ENCODE data around the gene RBFA. TPM values are rescaled to one million over a fixed set of nuclear protein-coding genes. Genes with fewer than 3 reads are reported as not detected.

RBFA gene
- total RNA-seq, 1 experiment from 2014 or later = 45.3 TPM

- Histone ChIP-seq H3K9me3 (ENCODE audit: control insufficient read depth in 1 of 2, insufficient read depth in 1 of 2, low read depth in 1 of 2, low read length in 2 of 2) (no peaks in the 10 kb centered on the region), H3K4me2 (ENCODE audit: low read length) (no peak overlapping the region), H3K9me2 (ENCODE audit: insufficient read depth) (no peaks in the 10 kb centered on the region), H3K27ac (ENCODE audit: low read depth, low read length) (no peak overlapping the region), H3K27me3 (ENCODE audit: insufficient read depth, low read length) (no peaks in the 10 kb centered on the region), H2AFZ (ENCODE audit: low read depth, low read length, poor library complexity, severe bottlenecking) (no peak overlapping the region), H3K9ac (ENCODE audit: low read length) (no peak overlapping the region), H3K4me1 (ENCODE audit: control insufficient read depth in 1 of 2, insufficient read depth in 2 of 2, low read length in 2 of 2) (no peaks in the 10 kb centered on the region), H3K4me3 (replicated peaks in 1 of 2; ENCODE audit: low read depth in 1 of 2, low read length in 2 of 2) (no peak overlapping the region), H4K20me1 (ENCODE audit: insufficient read depth) (no peaks in the 10 kb centered on the region), H3K36me3 (ENCODE audit: control insufficient read depth in 1 of 2, insufficient read depth in 2 of 2, low read length in 2 of 2) (peaks cover 13 to 41% of the 10 kb centered on the region in 2 experiments; a peak in 3 of 4 replicates), H3K79me2 (ENCODE audit: insufficient read depth, low read length) (peaks cover 17% of the 10 kb centered on the region)
- DNase-seq (ENCODE audit: low read depth, low spot score) (no peak), ATAC-seq (no peak)
- TF ChIP-seq ZFX (IDR thresholded peaks at IDR 0.05) (no peak), EGR1 (IDR thresholded peaks at IDR 0.05; ENCODE audit: low read depth) (no peak), EZH2 (IDR thresholded peaks at IDR 0.05) (no peak), RAD21 (IDR thresholded peaks at IDR 0.05; ENCODE audit: low read depth) (no peak), ELF1 (IDR thresholded peaks at IDR 0.05; ENCODE audit: borderline replicate concordance, low read depth) (no peak), ZBTB33 (IDR thresholded peaks at IDR 0.05; ENCODE audit: extremely low read depth, insufficient replicate concordance, low read length) (no peak), CEBPB (IDR thresholded peaks at IDR 0.05; ENCODE audit: low read depth) (no peak), CBX3 (IDR thresholded peaks at IDR 0.05; ENCODE audit: low read depth) (no peak), REST (IDR thresholded peaks at IDR 0.05; ENCODE audit: low read depth) (no peak), JUND (IDR thresholded peaks at IDR 0.05) (no peak), POLR2AphosphoS5 (IDR thresholded peaks at IDR 0.05; ENCODE audit: low read depth, low read length) (no peak), SIN3A (IDR thresholded peaks at IDR 0.05; ENCODE audit: low read depth) (no peak), SP1 (IDR thresholded peaks at IDR 0.05; ENCODE audit: low read depth) (no peak), POLR2A (IDR thresholded peaks at IDR 0.05; ENCODE audit: borderline replicate concordance, extremely low read depth, insufficient read depth, insufficient read length) (no peak)
- CTCF ChIA-PET = no interaction called here
- RAD21 ChIA-PET (ENCODE audit: low non-redundant PET in 1 of 2, low total read pairs in 2 of 2, uncharacterized antibody in 2 of 2, unreplicated experiment in 2 of 2) = no interaction called here
- POLR2A ChIA-PET = no interaction called here
- no TSS peak for BruUV-seq (replicated peaks)
- intact Hi-C loops (cut with micrococcal nuclease) = no loop called here
Observed at GRCh38 chr18:80042785-80043184, 8.6 kb downstream of the RBFA start.

Data from HCT116 (cell line).